RKO (cell line): ENCODE data around the gene SLC41A3.
A peak's percentile ranks its signal among the peaks of the same experiment; 100 is the strongest.
"Not testable (repeated sequence)": the region's sequence is repeated elsewhere in the genome, so short reads cannot be mapped to it uniquely, and the experiment has no call there.

Experiments
- DNase-seq: peaks from one replicate; pipeline ENCODE4 v3.0.0-alpha.2; 2016; ENCODE audit warnings: low spot score

Gene SLC41A3

DNA sequence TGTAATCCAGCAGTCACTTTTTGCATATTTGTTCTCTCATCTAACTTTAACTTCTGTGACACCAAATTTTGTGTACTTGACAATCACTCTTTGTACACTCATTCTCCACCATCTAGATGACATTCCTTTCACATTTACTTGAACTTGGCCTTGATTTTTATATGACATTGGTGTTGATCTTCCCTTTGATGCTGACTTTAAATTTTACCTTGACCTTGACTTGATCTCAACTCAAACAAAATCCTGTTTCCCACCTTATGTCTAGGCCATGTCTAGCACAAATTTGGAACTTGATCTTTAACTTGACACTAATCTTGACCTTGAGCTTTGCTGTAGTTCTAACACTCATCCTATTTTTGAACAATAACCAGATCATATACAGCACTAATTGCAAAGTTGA, 81.7 kb downstream of the SLC41A3 start:
- DNase-seq = no peak

DNA sequence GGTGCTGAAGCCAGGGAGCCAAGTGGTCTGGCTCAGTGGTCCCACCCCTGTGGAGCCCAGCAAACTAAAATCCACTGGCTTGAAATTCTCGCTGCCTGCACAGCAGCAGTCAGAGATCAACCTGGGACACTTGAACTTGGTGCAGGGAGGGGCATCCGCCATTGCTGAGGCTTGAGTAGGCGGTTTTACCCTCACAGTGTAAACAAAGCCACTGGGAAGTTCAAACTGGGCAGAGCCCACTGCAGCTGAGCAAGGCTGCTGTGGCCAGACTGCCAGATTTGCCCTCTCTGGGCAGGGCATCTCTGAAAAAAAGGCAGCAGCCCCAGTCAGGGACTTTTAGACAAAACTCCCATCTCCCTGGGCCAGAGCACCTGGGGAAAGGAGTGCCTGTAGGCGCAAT, 87.2 kb downstream of the SLC41A3 start:
- DNase-seq = not testable (repeated sequence)

DNA sequence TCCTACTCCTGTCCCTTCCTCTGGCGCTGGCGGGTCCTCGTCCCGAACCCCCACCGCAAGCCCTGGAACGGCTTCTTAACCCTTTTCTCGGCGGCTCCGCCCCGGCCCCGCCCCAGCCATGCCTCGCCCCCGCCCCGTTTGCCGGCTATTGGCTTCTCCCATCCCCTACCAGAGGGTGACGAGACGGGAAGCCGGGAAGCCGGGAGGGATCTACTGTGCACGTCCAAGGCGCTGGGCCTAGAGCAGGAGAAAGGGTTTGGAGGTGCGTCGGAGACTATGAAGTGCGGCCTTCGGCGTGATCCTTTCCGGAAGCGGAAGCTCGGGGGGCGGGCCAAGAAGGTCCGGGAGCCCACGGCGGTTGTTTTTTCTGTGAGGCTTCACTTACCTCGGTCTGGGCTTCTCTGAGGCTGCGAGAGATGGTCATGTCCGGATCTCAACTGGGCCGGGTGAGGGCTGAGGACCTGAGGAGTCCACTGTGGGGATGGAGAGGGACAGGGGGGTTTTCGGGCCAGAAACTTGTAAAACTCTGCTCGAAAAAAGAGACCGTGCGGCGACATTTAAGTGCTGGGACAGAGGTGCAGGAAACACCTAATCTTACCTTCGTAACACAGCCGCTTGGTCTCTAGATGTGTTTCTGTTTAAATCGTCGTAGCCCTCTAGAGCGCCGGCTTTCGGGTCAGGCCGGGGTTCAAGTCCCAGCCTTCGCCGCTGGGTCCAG, 93.5 kb downstream of the SLC41A3 start:
- DNase-seq = no peak

GRCh38 chr3:125984951-125985350, 99.0 kb downstream of the SLC41A3 start:
- DNase-seq = not testable (repeated sequence)

DNA sequence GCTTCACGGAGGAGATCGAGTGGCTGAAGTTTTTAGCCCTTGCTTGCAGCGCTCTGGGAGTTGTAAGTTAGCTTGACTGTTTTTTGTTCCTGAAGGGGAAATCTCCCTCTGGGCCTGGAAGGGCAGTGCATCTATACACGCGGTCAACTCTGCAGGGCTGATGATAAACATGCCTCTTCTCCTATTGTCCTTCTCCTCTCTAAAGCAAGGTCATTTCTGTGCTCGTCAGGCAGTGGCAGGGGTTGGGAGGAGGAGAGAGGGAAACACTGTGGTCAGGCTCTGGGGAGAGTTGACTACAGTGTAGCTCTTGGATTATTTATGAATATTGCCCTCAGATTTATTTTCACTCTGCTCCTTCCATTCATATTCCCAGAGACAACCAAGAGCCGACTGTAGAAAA, 106.8 kb downstream of the SLC41A3 start:
- not testable (repeated sequence) for DNase-seq

DNA sequence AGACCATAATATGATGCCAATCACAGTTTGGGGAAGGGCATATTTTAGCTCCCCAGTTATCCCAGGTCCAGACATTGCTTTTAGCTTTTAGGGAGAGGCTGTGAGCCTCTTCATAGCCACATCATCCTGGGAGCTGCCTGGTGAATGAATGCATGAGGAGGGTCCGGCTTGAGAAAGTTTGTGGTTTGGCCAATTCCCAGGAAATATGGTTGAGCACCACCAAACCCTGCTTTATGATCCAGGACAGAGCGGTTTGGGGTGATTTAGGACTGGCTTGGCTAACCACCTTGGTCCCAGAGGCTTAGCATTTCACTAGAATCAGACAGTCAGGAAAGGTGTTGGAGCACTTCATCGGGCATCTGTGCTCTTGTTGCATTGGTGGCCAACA, 107.9 kb downstream of the SLC41A3 start:
- not testable (repeated sequence) for DNase-seq

DNA sequence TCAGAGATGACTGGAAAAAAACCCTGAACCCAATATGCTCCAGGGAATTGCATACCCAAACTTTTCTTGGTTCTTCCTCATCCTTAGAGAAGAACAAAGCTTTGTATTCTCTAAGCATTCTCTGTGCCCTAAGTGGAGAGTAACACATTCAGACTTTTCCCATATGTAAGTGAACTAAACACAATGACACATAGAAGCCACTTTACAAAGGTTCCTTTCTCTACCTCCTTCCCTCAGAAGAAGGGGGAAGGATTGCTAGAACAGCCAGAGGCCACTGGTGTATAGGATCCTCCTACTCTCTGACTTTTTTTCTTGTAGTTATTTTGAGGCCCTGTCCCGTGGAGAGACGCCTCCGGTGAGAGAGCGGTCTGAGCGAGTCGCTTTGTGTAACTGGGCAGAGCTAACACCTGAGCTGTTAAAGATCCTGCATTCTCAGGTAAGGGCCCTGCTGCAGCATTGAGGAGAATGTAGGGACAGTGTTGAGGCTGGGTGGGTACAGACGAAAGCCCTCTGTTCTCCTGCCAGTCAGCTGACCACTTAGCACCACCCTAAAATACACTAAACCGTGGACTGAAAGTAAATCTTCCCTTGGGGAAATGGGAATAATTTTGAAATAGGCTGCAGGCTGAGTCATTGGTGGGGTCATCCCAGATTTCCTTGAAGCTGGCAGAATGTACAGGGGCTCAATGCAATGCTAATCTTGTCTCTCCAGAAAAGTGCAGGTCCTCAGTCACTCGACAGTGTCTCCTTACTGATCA, 108.5 kb downstream of the SLC41A3 start:
- not testable (repeated sequence) for DNase-seq

DNA sequence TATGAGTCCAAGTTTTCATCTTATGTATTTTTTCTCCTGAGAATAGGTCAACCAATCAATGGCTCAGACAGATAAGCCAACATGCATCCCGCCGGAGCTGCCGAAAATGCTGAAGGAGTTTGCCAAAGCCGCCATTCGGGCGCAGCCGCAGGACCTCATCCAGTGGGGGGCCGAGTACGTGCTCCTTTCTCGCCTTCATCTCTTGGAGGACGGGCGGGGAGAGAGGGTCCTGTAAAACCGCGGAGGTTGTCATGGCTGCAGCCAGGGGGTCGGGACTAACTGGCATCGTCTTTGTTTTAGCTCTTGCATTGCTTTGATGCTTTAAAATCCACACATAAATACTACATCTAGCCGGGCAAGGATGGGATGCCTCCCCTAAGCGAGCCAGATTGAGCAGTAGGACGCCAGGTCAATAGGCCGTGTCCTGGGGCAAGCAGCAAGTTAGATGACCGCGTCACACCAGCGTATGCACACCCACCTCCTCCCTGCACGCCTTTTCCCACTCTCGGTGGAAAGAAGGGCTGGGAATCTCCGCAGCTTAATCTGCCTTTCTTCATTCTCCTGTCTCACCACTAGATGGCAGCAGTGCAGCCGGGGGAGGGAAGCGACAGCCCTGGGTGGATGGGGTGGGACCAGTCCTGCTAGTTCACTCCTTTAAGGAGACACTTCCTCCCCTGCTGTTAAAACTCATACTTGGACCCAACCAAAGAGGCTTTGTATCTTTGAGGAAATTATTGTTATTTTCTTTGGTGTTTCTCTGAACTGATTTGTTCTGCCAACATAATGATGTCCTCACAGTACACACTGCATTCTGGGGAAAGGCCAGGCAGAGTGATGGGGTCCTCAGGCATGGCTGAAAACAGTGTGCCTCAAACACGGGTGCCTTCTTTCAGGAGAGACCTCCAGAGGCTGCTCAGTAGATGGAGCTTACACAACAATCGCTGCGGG, 111.7 kb downstream of the SLC41A3 start:
- DNase-seq = peak; percentile 32

- DNase-seq = not testable (repeated sequence)
Measured at GRCh38 chr3:125968701-125969592, 115.0 kb downstream of the SLC41A3 start, which contains the start of gene ROPN1B. Gene ROPN1B, plus strand, starts transcription at chr3:125969178. Its CDS starts 2,877 bp downstream, at chr3:125972055.

- DNase-seq = not testable (repeated sequence)
Measured at GRCh38 chr3:125968121-125968520, 115.8 kb downstream of the SLC41A3 start.

DNA sequence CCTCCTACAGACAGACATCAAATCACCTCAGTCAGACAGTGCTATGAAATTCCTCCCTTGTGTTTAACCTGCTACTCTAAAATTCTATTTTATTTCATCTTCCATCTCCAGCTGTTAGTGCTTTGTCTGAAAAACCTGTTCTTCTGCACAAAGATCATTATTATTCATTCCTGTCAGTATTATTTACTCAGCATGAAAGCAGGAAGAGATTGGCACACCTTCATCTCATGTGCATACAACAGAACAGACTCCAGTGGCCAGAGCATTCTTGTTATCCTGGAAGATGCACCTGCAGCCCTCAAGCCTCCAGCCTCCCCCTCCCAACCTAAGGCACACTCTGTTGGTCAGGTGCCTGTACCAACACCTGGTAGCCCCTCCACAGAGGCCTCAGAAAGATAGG, 116.8 kb downstream of the SLC41A3 start:
- no peak for DNase-seq

- no peak for DNase-seq
Measured at GRCh38 chr3:125965505-125965904, 118.4 kb downstream of the SLC41A3 start.

GRCh38 chr3:125963834-125964233, 120.1 kb downstream of the SLC41A3 start:
- not testable (repeated sequence) for DNase-seq

DNA sequence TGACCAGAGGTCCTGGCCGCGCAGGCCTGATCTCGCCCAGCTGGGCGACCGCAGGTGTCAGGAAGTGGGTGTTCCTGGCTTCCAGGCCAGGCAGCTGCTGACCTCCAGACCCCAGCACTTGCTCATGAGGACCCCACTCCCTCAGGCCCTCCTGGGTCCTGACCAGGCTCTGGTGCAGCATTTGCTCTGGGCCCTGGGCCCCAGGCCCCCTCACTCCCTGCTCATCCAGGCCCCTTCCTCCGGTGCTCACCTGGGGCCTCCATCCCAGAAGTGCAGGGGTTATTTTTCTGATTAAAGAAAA, 122.7 kb downstream of the SLC41A3 start:
- DNase-seq = no peak

- DNase-seq = no peak
Measured at GRCh38 chr3:125960456-125961288, 123.3 kb downstream of the SLC41A3 start.

DNA sequence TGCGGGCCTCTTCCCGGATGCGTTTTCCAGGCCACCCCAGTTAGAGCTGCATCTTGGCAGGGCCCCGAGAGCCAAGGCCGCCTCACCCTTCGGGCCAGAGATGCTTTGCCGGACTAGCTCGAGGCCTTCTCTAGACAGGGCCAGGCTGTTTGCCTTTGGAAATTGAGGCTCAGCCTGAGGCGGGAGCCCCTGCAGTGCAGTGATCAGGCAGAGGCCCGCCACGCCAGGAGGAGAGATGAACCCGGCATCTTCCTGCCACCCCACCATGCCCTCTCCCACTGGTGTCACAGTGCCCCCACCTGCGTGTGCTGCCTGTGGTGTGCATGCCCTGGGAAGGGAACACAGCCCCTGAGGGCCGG, 123.9 kb downstream of the SLC41A3 start:
- no peak for DNase-seq

DNA sequence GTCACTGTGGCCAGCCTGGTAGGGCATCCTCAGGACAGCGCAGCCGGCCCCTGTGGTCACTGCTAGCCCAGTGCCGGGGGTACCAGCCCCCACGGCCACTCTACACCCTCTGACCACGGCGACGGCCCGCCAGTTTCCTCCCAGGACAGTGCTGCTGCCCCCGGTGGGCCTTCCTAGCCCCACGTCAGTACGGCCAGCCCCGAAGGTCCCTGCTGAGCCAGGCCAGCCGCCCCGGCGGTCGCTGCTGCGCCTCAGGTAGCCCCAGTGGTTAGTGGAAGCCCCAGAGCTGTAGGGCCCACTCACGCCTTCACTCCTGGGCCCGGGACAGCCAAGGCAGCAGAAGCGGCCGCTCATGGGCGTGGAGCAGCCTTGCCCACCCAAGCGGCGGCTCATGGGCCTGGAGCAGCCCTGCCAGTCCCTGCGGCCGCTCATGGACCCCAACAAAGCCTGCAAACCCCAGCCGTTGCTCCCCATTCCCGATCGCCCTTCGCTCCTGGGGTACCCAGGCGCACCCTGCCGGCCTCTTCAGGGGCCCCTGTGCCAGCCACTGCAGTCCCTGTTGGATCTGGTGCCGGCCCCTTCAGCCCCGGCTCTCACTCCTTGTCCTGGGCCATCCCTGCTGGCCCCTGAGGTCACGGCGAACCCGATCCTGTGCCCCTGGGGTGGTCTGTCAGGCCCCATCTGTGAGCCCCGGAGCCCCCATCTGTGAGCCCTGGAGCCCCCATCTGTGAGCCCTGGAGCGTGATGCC, 124.4 kb downstream of the SLC41A3 start:
- DNase-seq = no peak

DNA sequence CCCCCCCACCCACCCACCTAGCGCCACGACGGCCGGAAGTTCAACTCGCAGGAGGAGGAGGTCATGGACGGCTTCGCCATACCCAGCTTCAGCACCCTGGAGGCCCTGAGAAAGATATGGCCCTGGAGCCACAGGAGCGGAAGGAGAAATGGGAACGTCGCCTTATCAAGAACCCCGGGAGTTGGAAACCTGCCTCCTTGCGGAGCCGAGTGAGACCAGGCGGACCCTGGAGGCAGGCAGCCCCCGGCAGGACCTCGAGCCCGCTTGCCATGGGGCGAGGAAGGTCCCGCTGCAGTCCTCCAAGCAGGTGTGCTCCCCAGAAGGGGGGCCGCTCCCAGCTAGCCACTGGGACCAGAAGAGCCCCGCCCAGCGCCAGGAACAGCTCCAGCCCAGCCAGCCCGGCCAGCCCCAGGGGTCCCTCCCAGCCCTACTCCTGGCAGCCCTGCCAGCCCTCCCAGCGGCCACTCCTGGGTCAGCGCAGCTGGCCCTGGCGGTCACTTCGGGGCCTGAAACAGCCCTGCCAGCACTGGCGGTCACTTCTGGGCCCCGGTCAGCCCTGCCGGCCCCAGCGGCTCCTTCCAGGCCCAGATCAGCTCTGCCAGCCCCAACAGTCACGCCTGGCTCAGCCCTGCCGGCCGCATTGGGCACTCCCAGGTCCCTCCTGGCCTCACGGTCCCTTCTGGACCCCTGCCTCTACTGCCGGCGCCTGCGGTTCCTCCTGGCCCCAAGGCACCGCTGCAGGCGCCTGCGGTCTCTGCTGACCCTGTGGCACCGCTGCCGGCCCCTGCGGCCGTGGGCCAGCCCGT, 125.2 kb downstream of the SLC41A3 start:
- DNase-seq = no peak
